ENCODE results near the gene ZNF276. TPM values are rescaled to one million over a fixed set of nuclear protein-coding genes. Genes with fewer than 3 reads are reported as not detected.

The ZNF276 gene
- total and polyA plus RNA-seq, 2 of the 8 experiments (the other 6 are each of a cell fraction or from before 2014, with no cell fraction given), result 6.4 to 9.3 TPM

- TF ChIP-seq CHD2 (IDR thresholded peaks at IDR 0.05; ENCODE audit: low read length) (no peak), SP4 (IDR thresholded peaks at IDR 0.05; ENCODE audit: low read length) (no peak), CHD1 (IDR thresholded peaks at IDR 0.05; ENCODE audit: low read depth, low read length) (no peak), PHF8 (conservative IDR thresholded peaks at IDR 0.05; ENCODE audit: low read depth, low read length) (no peak), EP300 (IDR thresholded peaks at IDR 0.05; ENCODE audit: borderline replicate concordance in 1 of 2, low read depth in 2 of 2, low read length in 2 of 2) (no peak), CHD7 (IDR thresholded peaks at IDR 0.05; ENCODE audit: insufficient replicate concordance, low read length) (no peak)
These were observed 35.4 kb upstream of the ZNF276 start (continued) for GRCh38 chr16:89685916-89686315.

Data from H1 (cell line).